ENCODE data around the gene IGFL4. TPM values are rescaled to one million over a fixed set of nuclear protein-coding genes. Genes with fewer than 3 reads are reported as not detected.

The IGFL4 gene
- total RNA-seq, 1 donor from 2014 or later, result not detected

DNA sequence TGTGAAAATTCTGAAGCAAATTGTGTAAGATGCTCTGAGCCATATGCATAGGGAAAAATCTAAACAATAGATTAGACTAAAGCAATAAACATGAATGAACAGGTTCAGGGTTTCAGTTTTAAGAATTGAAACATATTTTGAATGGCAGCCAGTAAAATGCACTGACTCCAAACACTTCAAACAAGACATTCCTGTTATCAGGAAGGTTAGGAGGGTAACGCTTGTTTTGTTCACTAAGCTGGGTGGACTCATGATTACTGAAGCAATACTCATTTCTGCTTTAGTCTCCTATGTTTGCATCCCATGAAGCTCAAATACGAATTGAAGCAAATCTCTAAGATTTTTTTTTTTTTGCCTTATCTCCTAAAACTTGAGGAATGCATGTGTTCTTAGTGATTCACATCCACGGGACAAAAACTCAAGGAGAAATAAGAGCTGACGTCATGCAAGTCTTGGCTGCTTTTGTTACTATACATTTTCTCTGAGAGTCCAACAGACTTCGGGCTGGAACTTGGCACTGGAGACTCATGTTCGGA is 29.1 kb upstream of the IGFL4 start:
- Mint-ChIP-seq H3K27me3 (ENCODE audit: unreplicated experiment) (peaks cover 2% of the 10 kb centered on the region), H3K36me3 (ENCODE audit: low read depth, unreplicated experiment) (no peaks in the 10 kb centered on the region), H3K27ac (ENCODE audit: unreplicated experiment) (no peak overlapping the region), H3K9me3 (ENCODE audit: unreplicated experiment) (no peaks in the 10 kb centered on the region), H3K4me3 (ENCODE audit: unreplicated experiment) (no peak overlapping the region), H3K4me1 (ENCODE audit: unreplicated experiment) (no peaks in the 10 kb centered on the region)
- TF ChIP-seq, protein P1, sequence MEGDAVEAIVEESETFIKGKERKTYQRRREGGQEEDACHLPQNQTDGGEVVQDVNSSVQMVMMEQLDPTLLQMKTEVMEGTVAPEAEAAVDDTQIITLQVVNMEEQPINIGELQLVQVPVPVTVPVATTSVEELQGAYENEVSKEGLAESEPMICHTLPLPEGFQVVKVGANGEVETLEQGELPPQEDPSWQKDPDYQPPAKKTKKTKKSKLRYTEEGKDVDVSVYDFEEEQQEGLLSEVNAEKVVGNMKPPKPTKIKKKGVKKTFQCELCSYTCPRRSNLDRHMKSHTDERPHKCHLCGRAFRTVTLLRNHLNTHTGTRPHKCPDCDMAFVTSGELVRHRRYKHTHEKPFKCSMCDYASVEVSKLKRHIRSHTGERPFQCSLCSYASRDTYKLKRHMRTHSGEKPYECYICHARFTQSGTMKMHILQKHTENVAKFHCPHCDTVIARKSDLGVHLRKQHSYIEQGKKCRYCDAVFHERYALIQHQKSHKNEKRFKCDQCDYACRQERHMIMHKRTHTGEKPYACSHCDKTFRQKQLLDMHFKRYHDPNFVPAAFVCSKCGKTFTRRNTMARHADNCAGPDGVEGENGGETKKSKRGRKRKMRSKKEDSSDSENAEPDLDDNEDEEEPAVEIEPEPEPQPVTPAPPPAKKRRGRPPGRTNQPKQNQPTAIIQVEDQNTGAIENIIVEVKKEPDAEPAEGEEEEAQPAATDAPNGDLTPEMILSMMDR (IDR thresholded peaks at IDR 0.05; ENCODE audit: unreplicated experiment), result no peak
- no peak for DNase-seq (ENCODE audit: low spot score)

GRCh38 chr19:46068345-46069258 is 27.8 kb upstream of the IGFL4 start:
- H3K36me3 Mint-ChIP-seq (ENCODE audit: low read depth, unreplicated experiment), result no peaks in the 10 kb centered on the region
- no peaks in the 10 kb centered on the region for H3K4me1 Mint-ChIP-seq (ENCODE audit: unreplicated experiment)
- no peak overlapping the region for H3K27ac Mint-ChIP-seq (ENCODE audit: unreplicated experiment)
- H3K4me3 Mint-ChIP-seq (ENCODE audit: unreplicated experiment), result no peak overlapping the region
- H3K27me3 Mint-ChIP-seq (ENCODE audit: unreplicated experiment), result peaks cover 4% of the 10 kb centered on the region
- H3K9me3 Mint-ChIP-seq (ENCODE audit: unreplicated experiment), result no peaks in the 10 kb centered on the region
- TF ChIP-seq, protein P1 (IDR thresholded peaks at IDR 0.05; ENCODE audit: unreplicated experiment), result no peak
- no peak for DNase-seq (ENCODE audit: low spot score)

DNA sequence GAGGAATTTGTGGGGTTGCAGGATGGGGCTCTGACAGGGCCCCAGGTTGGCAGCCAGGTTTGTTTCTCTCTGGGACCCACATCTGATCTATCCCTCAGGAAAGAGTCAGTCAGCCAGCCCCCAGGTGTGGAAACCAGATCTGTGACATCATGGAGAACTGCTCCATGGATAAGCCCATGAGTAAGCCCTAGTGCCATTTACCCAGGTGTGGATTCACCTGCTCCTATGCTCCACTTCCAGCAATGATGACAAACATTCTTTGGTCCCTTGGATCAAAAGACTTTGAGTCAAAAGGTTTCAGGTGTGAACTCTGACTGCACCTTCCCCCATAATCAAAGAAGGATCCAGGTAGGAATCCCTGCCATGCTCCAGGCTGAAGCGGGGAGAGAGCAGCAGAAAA is 26.9 kb upstream of the IGFL4 start:
- TF ChIP-seq, protein P1 (IDR thresholded peaks at IDR 0.05; ENCODE audit: unreplicated experiment), result no peak
- H3K9me3 Mint-ChIP-seq (ENCODE audit: unreplicated experiment), result no peaks in the 10 kb centered on the region
- peaks cover 4% of the 10 kb centered on the region for H3K36me3 Mint-ChIP-seq (ENCODE audit: low read depth, unreplicated experiment)
- no peaks in the 10 kb centered on the region for H3K4me1 Mint-ChIP-seq (ENCODE audit: unreplicated experiment)
- H3K27ac Mint-ChIP-seq (ENCODE audit: unreplicated experiment), result no peak overlapping the region
- DNase-seq (ENCODE audit: low spot score), result no peak
- peaks cover 4% of the 10 kb centered on the region for H3K27me3 Mint-ChIP-seq (ENCODE audit: unreplicated experiment)
- H3K4me3 Mint-ChIP-seq (ENCODE audit: unreplicated experiment), result no peak overlapping the region

- DNase-seq (ENCODE audit: low spot score), result no peak
- H3K27me3 Mint-ChIP-seq (ENCODE audit: unreplicated experiment), result peaks cover 5% of the 10 kb centered on the region
- no peak overlapping the region for H3K4me3 Mint-ChIP-seq (ENCODE audit: unreplicated experiment)
- H3K27ac Mint-ChIP-seq (ENCODE audit: unreplicated experiment), result no peak overlapping the region
- no peaks in the 10 kb centered on the region for H3K9me3 Mint-ChIP-seq (ENCODE audit: unreplicated experiment)
- TF ChIP-seq, protein P1 (IDR thresholded peaks at IDR 0.05; ENCODE audit: unreplicated experiment), result no peak
- no peaks in the 10 kb centered on the region for H3K4me1 Mint-ChIP-seq (ENCODE audit: unreplicated experiment)
- peaks cover 8% of the 10 kb centered on the region for H3K36me3 Mint-ChIP-seq (ENCODE audit: low read depth, unreplicated experiment)
Observed at GRCh38 chr19:46066471-46066870, 25.7 kb upstream of the IGFL4 start.

DNA sequence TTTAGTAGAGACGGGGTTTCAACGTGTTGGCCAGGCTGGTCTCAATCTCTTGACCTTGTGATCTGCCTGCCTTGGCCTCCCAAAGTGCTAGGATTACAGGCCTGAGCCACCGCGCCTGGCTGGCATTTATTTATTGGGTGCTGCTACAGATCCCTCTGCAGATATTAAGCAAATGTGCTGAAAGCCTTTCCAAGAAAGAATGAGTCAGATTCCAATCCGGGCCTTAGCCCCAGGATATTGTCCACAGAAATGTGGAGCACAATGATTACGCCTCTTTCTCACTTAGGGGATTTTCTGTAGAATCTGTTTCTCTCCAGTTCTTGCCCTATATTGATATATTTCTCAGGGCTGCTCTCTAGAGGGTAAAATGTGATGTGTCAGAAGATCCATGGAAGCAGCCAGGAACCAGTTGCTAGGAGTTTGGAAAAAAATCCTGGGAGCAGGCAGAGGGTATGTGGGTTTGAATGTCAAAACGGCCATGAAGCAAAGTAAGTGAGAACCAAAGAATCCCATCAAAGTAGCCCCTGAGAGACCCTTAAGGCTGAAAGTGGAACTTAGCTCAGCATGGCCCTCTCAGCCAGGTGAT is 24.8 kb upstream of the IGFL4 start:
- TF ChIP-seq, protein P1 (IDR thresholded peaks at IDR 0.05; ENCODE audit: unreplicated experiment), result no peak
- H3K4me1 Mint-ChIP-seq (ENCODE audit: unreplicated experiment), result no peaks in the 10 kb centered on the region
- DNase-seq (ENCODE audit: low spot score), result no peak
- peaks cover 5% of the 10 kb centered on the region for H3K27me3 Mint-ChIP-seq (ENCODE audit: unreplicated experiment)
- H3K36me3 Mint-ChIP-seq (ENCODE audit: low read depth, unreplicated experiment), result peaks cover 8% of the 10 kb centered on the region
- H3K9me3 Mint-ChIP-seq (ENCODE audit: unreplicated experiment), result no peaks in the 10 kb centered on the region
- H3K4me3 Mint-ChIP-seq (ENCODE audit: unreplicated experiment), result no peak overlapping the region
- H3K27ac Mint-ChIP-seq (ENCODE audit: unreplicated experiment), result no peak overlapping the region

Data from endothelial cell (in vitro differentiated cells).